A549 treated with DMSO at 1 μM for 4 hours (cell line): ENCODE measurements around the gene DCP1A. TPM values are rescaled to one million over a fixed set of nuclear protein-coding genes. Genes with fewer than 3 reads are reported as not detected.

Source experiments
- total RNA-seq: library from RNA; stranded (reverse); fragments of 200-300 nt; extraction: Qiagen RNA extraction; gene quantifications from 5 replicates; pipeline ENCODE4 v1.2.3, GENCODE V29; 2022; ENCODE audit warnings: low read depth

DCP1A gene
- total RNA-seq, result 7.4 to 9.4 TPM (median 8.5 TPM) in 5 replicates

DNA sequence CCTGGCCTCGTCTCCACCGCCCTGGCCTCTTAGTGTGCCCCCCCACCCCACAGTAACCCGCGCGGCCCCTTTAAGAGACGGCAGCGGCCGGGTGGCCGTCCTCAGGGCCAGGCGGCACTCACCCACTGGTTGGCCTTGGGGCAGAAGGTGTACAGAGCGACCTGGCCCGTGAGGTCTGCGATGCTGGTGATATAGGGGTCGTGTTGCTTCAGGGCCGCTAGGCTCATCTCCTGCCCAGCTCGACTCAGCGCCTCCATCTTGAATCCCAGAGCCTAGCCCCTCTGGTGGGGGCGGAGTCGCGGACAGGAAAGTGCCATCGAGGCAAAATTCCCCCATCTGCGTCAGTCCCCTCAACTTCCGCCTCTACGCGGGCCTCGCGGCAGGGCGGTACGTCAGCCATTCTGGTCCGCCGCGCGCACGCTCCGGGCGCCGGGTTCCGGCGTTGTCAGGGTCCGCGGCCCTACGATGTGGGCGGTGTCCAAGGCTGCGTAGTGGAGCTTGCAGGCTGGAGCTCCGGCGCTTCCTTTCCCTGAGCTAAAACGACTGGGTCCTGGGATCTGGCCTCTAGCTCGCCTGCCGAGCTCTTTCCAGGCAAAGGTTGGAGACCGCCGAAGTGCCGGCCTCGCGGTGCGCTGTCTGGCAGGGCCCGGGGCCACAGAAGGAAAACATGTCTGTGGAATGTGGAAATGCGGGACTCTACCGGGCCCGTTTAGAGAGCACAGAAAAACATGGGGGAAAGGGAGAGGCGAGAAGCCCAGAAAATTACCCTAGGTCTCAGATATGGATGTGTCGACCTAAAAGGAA lies at the start of gene DCP1A:
DCP1A (minus strand) TSS at position 283 of the 804 bp plus-strand sequence; CDS start at position 257, 26 bp downstream.

DNA sequence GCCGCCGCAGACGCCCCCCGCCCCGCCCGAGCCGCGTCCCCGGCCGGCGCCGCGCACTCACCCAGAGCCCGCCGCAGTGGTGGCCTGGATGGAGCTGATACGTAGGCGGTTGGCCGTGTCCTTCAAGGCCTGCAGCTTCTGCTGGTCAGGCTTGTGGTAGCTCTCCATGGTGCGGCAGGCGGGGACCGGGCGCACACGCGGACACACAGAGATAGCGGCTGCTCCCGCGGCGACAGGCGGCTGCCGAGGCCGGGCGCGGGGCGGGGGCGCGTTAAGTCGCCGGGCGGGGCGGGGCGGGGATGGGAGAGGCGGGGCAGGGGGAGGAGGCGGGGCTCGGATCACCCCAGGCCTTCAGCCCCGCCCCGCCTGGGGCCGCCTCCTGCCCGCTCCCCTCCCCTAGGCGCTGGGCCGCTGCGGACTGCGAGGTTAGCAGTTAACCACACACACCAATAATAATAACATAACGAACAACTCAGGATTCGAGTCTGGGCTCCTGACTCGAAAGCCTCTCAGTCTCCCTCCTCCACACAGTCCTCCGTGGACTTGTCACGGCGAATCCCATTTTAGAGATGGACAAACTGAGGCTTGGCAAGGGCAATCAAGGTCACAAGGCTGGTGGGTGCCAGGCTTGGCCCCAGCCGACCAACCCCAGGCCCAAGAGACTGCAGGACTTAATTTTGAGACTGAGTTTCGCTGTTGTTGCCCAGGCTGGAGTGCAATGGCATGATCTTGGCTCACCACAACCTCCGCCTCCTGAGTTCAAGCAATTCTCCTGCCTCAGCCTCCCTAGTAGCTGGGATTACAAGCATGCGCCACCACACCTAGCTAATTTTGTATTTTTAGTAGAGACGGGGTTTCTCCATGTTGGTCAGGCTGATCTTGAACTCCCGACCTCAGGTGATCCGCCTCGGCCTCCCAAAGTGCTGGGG lies 91.3 kb downstream of the DCP1A start, which contains the start of gene TKT:
TKT (minus strand) TSS at position 248 of the 929 bp plus-strand sequence; CDS start at position 168, 80 bp downstream.

Other genes starting within 250 kb of the DCP1A start
- 18.1 to 28.8 TPM (median 28.5 TPM) in 5 replicates for gene RFT1, start 217.1 kb downstream of the DCP1A start, total RNA-seq
- 16.9 to 22.4 TPM (median 20.1 TPM) in 5 replicates for gene PRKCD, start 186.3 kb downstream of the DCP1A start, total RNA-seq
- 1,875 to 2,201 TPM (median 2,125 TPM) in 5 replicates for gene TKT, start 91.5 kb downstream of the DCP1A start, total RNA-seq
- 0.68 to 1.6 TPM (median 0.98 TPM) in 5 replicates for gene CACNA1D, start 147.1 kb upstream of the DCP1A start, total RNA-seq